GM18867 (cell line): Measurements from ENCODE around the gene CYTH1.

Source experiments
- ATAC-seq: cut with Tn5 transposase; IDR thresholded peaks from one replicate; pipeline ENCODE4 v1.9.1; 2021; ENCODE audit warnings: mild to moderate bottlenecking, moderate library complexity; ENCODE audit not compliant: unreplicated experiment

CYTH1 gene

DNA sequence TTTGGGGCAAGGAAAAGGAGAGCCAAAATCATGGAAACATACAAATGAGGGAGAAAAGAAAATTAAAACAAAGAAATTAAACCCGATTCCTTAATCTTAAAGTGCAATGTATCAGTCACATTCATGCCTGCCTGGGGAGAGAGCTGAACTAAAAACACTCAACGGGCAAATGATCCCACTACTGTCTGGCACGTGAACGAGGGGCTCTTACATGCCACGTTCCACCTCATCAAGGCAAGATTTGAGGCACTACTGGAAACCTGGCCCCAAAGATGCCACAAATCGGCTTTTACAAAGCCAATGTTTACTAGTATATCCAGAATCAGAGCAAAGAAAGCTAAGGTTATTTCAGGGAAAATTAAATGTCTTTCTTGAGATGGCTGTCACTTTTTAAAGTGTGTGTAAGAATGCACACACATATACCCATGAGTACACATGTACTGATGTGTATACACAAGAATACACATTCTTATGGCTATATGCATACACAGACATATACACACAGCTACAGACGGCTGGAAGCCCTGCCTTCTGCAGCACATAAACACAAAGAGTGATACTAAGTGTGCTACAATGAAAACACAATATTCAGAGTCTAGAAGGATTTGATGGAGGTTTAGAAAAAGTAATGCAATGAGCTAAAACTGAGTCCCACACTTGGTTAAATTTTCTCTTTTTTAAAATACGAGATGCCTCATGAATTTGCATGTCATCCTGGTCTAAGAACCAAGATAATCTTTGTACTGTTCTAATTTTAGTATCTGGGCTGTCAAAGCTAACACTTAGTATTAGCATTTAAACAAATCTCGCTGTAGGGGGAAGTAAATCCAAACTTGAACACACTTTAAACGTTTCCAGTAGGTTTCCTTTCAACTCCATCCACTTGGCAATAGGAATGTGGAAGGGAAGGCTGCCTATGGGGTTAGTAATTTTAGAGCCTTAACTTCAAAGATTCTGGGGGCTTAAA, 85.8 kb downstream of the CYTH1 start:
- ATAC-seq: no peak

- ATAC-seq: no peak
These were observed 87.1 kb downstream of the CYTH1 start for GRCh38 chr17:78694805-78695531.

DNA sequence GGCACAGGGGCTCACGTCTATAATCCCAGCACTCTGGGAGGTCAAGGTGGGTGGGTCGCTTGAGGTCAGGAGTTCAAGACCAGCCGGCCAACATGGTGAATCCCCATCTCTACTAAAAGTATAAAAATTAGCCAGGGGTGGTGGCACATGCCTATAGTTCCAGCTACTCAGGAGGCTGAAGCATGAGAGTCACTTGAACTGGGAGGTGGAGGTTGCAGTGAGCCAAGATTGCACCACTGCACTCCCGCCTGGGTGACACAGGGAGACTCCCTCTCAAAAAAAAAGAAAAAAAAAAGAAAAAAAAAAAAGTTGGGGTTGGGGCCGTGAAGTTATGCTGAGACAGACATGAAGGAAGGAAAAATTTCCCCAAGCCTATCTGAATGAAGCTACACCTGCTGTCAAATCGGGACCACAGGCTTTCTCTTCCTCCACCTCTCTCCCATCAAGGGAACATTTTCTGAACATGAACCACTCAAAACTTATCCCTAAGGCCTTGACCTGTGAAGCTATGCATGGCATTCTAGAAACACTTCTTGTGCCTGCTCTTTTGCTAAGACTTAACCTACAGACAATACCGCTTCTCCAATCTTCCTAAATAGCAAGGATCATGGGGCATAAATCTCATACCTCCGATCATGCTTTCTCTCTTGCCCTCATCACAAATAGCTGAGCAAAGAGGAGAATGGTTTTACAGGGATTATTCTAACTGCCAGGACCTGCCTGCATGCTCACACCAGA, 88.6 kb downstream of the CYTH1 start:
- no peak for ATAC-seq

DNA sequence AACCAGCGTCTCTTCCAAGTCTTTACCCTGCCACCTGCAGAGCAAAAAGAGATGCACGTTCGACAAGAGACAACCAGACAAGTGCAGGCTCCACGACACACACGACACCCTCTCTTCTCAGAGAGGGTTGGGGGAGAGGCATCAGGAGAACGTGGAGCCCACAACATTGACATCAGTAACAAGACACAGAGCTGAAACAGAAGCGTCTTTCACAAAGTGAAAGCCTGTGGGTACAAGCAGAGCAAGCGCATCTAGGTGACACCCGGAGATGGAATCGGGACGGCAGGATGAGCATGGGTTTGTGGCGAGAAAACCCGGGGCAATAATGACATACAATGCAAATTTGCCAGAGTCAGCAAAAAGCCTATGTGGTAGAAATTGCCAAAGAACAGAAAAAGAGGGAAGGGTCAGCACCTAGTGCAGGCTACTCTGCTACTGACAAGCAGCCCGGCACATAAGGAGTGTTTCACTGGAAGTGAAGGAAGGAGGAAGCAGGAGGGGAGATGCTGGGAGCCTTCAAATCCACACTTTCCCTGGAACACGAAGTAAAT, 89.5 kb downstream of the CYTH1 start:
- ATAC-seq: no peak

- no peak for ATAC-seq
These were observed 93.0 kb downstream of the CYTH1 start for GRCh38 chr17:78689029-78689428.

GRCh38 chr17:78687944-78688343, 94.1 kb downstream of the CYTH1 start:
- no peak for ATAC-seq

GRCh38 chr17:78687125-78687524, 94.9 kb downstream of the CYTH1 start:
- ATAC-seq: no peak

DNA sequence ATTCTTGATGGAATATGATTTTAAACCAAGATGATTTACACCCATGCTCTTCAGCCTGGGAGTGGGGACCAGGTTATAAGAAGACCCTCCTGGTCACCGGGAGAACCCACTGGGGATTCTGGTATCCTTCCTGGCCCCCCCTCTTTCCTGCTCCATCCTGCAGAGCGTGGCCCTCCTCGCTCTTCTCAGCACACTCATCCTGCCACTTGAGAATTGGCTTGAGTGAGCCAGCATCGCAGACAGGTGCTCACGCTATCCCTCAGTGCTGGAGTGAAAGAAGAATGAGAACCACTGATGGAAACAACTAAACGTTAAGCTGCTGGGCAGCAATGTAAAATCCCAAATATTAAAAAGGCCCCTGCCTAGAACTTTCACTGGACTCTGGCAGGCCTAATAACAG, 98.0 kb downstream of the CYTH1 start:
- no peak for ATAC-seq

DNA sequence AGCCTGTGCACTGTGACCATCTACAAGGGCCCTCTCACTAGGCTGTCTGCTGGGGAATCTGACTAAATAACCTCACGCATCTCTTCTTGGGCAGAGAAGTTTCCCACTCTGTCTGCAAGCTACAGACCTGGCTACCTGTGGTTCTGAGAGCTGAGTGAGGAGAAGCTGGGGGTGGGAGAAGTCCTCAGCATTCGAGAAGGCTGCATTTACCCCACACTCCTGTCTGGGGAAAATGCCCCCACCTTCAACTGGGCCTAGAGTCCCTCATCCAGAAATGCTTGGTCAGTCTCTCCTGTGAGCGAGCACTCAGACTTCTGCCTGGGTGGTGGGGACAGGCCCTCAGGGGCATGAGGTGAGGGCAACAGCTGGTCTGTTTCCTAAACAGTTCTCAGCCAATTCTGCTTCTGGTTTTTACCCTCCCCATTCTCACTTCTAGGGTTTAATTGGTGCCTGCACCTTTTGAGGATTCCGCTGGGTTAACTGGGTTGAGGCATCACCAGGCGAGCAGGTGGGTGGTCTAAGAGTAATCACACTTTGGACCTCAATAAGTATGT, 98.6 kb downstream of the CYTH1 start:
- ATAC-seq: no peak

- ATAC-seq: no peak
These were observed 99.7 kb downstream of the CYTH1 start for GRCh38 chr17:78682363-78682762.

DNA sequence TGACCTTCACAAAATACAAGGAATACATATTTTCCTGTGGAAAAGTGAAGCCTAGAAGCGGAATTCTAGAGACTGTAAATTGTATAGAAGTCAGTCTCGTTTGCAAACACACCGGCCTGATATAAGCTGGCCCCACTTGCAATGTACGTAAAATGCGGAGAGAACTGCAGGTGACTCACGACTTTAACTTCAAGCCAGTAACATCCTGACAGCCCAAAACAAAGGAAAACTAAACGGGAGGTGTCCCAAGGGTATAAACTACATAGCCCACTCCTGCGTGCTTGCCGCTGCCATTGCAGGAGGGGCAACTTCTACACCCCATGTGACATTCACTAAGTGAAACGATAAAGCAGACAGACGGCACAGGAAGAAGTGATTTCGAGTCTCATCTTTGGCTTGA, 101.6 kb downstream of the CYTH1 start:
- ATAC-seq: no peak

- ATAC-seq: no peak
These were observed 102.3 kb downstream of the CYTH1 start for GRCh38 chr17:78679495-78680395.

DNA sequence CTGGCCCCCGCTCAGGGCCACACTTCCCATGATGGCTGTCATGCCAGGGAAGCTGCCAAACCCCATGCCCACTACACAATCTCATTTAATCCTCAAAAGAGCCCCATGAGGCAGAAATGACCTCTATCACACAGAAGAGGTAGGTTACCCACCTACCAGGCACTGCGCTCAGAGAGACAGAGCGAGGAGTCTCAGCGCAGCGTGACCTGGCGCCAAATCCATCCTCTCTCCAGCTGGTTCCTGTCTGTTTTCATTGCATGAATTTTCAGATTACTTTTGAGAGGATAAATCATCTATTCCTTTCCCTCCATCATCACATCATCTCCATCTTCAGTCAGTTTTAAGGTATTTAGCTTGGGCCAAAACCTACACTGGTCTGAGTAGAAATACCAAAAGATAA, 103.4 kb downstream of the CYTH1 start:
- ATAC-seq: no peak

- no peak for ATAC-seq
These were observed 103.9 kb downstream of the CYTH1 start for GRCh38 chr17:78678222-78678557.

GRCh38 chr17:78677303-78678221, 104.5 kb downstream of the CYTH1 start:
- ATAC-seq: no peak

DNA sequence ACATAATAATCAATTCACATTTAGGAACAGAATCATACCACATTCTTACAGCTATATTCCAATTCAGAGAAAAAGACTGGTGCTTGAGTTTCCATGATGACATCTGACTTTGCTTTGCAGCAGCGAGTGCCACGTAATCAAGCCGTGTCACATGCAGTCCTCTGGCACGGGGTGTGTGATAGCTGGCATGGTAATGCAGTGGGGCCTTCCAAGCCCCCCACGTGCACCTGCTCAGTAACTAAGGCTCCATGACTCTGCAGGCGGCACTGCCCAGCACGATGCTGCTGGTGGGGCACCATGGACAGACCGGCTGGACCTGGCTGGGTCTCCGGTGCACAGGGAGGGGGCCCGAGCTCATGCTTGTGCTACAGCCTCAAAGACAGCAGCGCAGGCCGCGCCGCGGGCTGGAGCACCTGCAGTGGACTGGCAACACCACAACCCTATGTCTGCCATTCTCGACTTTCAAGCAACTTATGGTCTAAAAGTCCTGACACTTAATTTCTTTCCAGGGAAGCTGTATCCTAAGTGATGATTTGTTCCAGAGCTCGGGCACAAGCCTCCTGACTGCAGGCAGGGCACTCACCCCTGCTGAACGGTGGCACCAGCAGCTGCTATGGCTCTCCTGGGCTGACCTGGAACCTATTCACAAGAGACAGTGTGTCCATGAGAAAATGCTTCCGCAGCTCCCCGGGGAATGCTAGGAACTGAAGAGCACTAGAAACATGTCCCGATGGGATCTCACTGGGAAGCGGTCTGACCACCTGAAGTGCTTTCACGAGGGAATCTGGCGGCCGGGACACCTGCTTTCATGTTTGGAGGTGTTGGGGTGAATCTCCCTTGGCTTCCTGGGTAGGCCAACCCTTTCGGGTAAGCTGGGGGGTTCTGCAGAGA, 105.4 kb downstream of the CYTH1 start:
- no peak for ATAC-seq

- no peak for ATAC-seq
These were observed 106.2 kb downstream of the CYTH1 start for GRCh38 chr17:78675836-78676235.

DNA sequence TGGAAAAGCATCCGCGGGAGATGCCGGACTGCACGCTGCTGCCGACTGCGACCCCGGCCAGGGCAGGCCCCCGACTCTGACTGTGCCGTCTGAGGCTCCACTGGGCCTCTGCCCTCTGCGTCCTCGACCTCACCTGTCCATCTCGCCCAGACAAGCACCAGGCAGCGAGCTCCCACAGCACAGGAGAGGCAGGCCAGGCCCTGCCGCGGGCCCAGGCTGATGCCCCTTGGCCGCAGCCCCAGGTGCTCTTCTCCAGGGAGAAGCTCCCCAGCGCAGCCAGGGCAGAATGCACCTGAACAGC, 106.8 kb downstream of the CYTH1 start:
- no peak for ATAC-seq
